Lower leg skin (tissue), 3 donors: ENCODE data around the gene PADI4.

Experiments used
- POLR2A ChIP-seq, 2 donors: fragments of 450-650 bp; IDR thresholded peaks; one replicate each; pipeline ENCODE4 v1.6.1; 2016 to 2017; ENCODE audit warnings: antibody characterized with exemption in 2 of 2, mild to moderate bottlenecking in 1 of 2, moderate library complexity in 1 of 2
- TF ChIP-seq, protein P1 (sequence below), 3 donors: fragments of 450-650 bp; IDR thresholded peaks; one replicate each; pipeline ENCODE4 v1.5.1; 2016; ENCODE audit warnings: antibody characterized with exemption in 3 of 3, mild to moderate bottlenecking in 3 of 3, moderate library complexity in 2 of 3

- TF ChIP-seq, protein P1, sequence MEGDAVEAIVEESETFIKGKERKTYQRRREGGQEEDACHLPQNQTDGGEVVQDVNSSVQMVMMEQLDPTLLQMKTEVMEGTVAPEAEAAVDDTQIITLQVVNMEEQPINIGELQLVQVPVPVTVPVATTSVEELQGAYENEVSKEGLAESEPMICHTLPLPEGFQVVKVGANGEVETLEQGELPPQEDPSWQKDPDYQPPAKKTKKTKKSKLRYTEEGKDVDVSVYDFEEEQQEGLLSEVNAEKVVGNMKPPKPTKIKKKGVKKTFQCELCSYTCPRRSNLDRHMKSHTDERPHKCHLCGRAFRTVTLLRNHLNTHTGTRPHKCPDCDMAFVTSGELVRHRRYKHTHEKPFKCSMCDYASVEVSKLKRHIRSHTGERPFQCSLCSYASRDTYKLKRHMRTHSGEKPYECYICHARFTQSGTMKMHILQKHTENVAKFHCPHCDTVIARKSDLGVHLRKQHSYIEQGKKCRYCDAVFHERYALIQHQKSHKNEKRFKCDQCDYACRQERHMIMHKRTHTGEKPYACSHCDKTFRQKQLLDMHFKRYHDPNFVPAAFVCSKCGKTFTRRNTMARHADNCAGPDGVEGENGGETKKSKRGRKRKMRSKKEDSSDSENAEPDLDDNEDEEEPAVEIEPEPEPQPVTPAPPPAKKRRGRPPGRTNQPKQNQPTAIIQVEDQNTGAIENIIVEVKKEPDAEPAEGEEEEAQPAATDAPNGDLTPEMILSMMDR (IDR thresholded peaks at IDR 0.05): no peak
- no peak for TF ChIP-seq POLR2A (IDR thresholded peaks at IDR 0.05)
These were observed 1.6 kb downstream of the PADI4 start for GRCh38 chr1:17309426-17310067.
